ENCODE results near the gene MEX3A. TPM values are rescaled to one million over a fixed set of nuclear protein-coding genes. Genes with fewer than 3 reads are reported as not detected.

The MEX3A gene
- total RNA-seq, 1 experiment from 2014 or later = 79.1 TPM

DNA sequence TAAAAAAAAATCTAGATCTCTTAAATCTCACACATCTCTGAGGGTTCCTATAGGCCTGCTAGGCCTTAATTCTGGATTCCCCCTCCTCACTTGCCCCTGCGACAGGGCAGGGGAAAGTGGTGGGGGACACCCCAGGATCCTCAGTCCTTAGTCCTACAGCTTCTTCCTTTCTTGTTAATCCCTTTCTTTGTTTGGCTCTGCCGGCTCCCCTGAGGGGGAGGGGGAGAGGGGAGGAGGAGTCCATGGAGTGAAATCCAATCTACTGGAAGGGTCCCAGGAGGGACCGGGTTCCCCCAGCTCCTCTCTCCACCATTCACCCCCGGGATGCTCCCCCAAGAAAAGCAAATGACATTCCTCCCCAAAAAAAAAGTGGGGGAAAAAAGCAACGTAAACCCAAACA lies 8.5 kb downstream of the MEX3A start:
- TF ChIP-seq ZBTB21 (CRISPR knock-in tag; IDR thresholded peaks at IDR 0.05; ENCODE audit: borderline replicate concordance) = no peak
- TF ChIP-seq RORB (CRISPR knock-in tag; IDR thresholded peaks at IDR 0.05) = no peak
- TF ChIP-seq ETV6 (CRISPR knock-in tag; IDR thresholded peaks at IDR 0.05) = peak; percentile 61; the same call in 1 of the 2 replicates
- peak; percentile 49; the same call in 1 of the 2 replicates for TF ChIP-seq SP1 (CRISPR knock-in tag; conservative IDR thresholded peaks at IDR 0.05)
- no peak for TF ChIP-seq FOXP1 (CRISPR knock-in tag; IDR thresholded peaks at IDR 0.05; ENCODE audit: borderline replicate concordance)
- TF ChIP-seq, protein P1, sequence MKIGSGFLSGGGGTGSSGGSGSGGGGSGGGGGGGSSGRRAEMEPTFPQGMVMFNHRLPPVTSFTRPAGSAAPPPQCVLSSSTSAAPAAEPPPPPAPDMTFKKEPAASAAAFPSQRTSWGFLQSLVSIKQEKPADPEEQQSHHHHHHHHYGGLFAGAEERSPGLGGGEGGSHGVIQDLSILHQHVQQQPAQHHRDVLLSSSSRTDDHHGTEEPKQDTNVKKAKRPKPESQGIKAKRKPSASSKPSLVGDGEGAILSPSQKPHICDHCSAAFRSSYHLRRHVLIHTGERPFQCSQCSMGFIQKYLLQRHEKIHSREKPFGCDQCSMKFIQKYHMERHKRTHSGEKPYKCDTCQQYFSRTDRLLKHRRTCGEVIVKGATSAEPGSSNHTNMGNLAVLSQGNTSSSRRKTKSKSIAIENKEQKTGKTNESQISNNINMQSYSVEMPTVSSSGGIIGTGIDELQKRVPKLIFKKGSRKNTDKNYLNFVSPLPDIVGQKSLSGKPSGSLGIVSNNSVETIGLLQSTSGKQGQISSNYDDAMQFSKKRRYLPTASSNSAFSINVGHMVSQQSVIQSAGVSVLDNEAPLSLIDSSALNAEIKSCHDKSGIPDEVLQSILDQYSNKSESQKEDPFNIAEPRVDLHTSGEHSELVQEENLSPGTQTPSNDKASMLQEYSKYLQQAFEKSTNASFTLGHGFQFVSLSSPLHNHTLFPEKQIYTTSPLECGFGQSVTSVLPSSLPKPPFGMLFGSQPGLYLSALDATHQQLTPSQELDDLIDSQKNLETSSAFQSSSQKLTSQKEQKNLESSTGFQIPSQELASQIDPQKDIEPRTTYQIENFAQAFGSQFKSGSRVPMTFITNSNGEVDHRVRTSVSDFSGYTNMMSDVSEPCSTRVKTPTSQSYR (CRISPR knock-in tag; IDR thresholded peaks at IDR 0.05) = 0 out of 2 replicates have a peak, but pooled peaks have one; percentile 45
- Mint-ChIP-seq H3K27me3 (ENCODE audit: low read depth) (no peaks in the 10 kb centered on the region), H3K27ac (peak overlapping the region; percentile 98), H3K4me3 (peak overlapping the region; percentile 64), H3K36me3 (peaks cover 17% of the 10 kb centered on the region), H3K9me3 (no peaks in the 10 kb centered on the region), H3K4me1 (peaks cover 70% of the 10 kb centered on the region)
- POLR2A ChIA-PET = interaction anchor here (1.1 to 3.8 kb wide), 4 partner anchors 13 to 95 kb away, joined by 3 to 17 read pairs (median 4); partner anchors contain the start of genes ARHGEF2, LAMTOR2, RAB25 and UBQLN4
- CTCF ChIA-PET = interaction anchor here (0.7 to 3.8 kb wide), 18 partner anchors 9 to 151 kb away, joined by 3 to 27 read pairs (median 6); partner anchors contain the start of genes ARHGEF2, LAMTOR2, MEX3A and RAB25
- DNase-seq (ENCODE audit: low spot score) (peak; percentile 80), ATAC-seq (peak; percentile 65)

GRCh38 chr1:156073110-156073687 lies 9.1 kb downstream of the MEX3A start:
- H3K27me3 Mint-ChIP-seq (ENCODE audit: low read depth) = no peaks in the 10 kb centered on the region
- ChIA-PET CTCF (interaction anchor here (0.7 to 3.8 kb wide), 18 partner anchors 9 to 152 kb away, joined by 3 to 27 read pairs (median 6); partner anchors contain the start of genes ARHGEF2, LAMTOR2, MEX3A and RAB25), POLR2A (interaction anchor here (0.8 to 3.8 kb wide), 5 partner anchors 8 to 95 kb away, joined by 3 to 17 read pairs (median 4); partner anchors contain the start of genes ARHGEF2, RAB25 and UBQLN4)
- H3K27ac Mint-ChIP-seq = peak overlapping the region; percentile 81
- ATAC-seq (no peak), DNase-seq (ENCODE audit: low spot score) (no peak)
- H3K4me1 Mint-ChIP-seq = peaks cover 65% of the 10 kb centered on the region
- H3K9me3 Mint-ChIP-seq = no peaks in the 10 kb centered on the region
- TF ChIP-seq ATF1 (CRISPR knock-in tag; IDR thresholded peaks at IDR 0.05) (no peak), SP1 (CRISPR knock-in tag; conservative IDR thresholded peaks at IDR 0.05) (no peak), HMGA2 (CRISPR knock-in tag; IDR thresholded peaks at IDR 0.05) (0 out of 2 replicates have a peak, but pooled peaks have one; percentile 7), TCF7 (CRISPR knock-in tag; IDR thresholded peaks at IDR 0.05; ENCODE audit: low read depth) (no peak), ERG (CRISPR knock-in tag; IDR thresholded peaks at IDR 0.05) (no peak), MXD4 (CRISPR knock-in tag; IDR thresholded peaks at IDR 0.05; ENCODE audit: borderline replicate concordance) (no peak), E2F5 (CRISPR knock-in tag; IDR thresholded peaks at IDR 0.05) (no peak), PRDM15 (CRISPR knock-in tag; IDR thresholded peaks at IDR 0.05) (no peak)
- H3K4me3 Mint-ChIP-seq = 0 out of 2 replicates have a peak overlapping the region, but pooled peaks have one; percentile 11
- peaks cover 19% of the 10 kb centered on the region for H3K36me3 Mint-ChIP-seq

All from WTC11 (cell line).